BE2C (cell line): ENCODE measurements around the gene ZNF839.

Experiments used
- DNase-seq: peaks from one replicate; pipeline ENCODE4 v3.0.0-alpha.2; 2020
- H3K27me3 ChIP-seq: fragments of 250-450 bp; sonication (Bioruptor Pico); 2 replicates; pipeline ENCODE4 v1.5.1; 2020; ENCODE audit warnings: mild to moderate bottlenecking
- H3K36me3 ChIP-seq: fragments of 250-450 bp; sonication (Bioruptor Pico); 2 replicates; pipeline ENCODE4 v1.5.1; 2020; ENCODE audit warnings: mild to moderate bottlenecking
- H3K4me1 ChIP-seq: fragments of 250-450 bp; sonication (Bioruptor Pico); 2 replicates; pipeline ENCODE4 v1.5.1; 2020
- H3K4me3 ChIP-seq: 2 replicates; pipeline ENCODE4 v1.5.1; 2011; ENCODE audit warnings: low read depth, low read length
- H3K9me3 ChIP-seq: fragments of 250-450 bp; sonication (Bioruptor Pico); 2 replicates; pipeline ENCODE4 v1.5.1; 2020
- TF ChIP-seq, protein P1 (sequence below): IDR thresholded peaks from 2 replicates; pipeline ENCODE4 v1.5.1; 2012; ENCODE audit warnings: mild to moderate bottlenecking, low read depth, low read length

ZNF839 gene

DNA sequence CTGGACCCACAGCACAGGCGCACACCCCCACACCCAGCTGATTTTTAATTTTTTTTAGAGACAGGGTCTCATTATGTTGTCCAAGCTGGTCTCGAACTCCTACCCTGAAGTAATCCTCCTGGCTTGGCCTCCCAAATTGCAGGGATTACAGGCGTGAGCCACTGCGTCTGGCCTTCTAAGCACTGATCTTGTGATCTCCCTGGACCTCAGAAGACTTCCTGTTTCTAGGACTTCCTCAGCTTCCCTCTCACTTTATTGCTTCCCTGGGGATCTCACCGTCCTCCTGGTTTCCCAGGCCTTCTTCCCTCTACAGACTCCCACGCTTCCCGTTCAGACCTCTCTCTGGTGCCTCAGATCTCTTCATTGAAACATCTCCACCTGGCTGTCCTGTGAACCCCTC lies 13.8 kb downstream of the ZNF839 start:
- Histone ChIP-seq H3K36me3 (no peaks in the 10 kb centered on the region), H3K4me1 (no peaks in the 10 kb centered on the region), H3K9me3 (no peaks in the 10 kb centered on the region), H3K27me3 (no peaks in the 10 kb centered on the region), H3K4me3 (no peak overlapping the region)
- TF ChIP-seq, protein P1, sequence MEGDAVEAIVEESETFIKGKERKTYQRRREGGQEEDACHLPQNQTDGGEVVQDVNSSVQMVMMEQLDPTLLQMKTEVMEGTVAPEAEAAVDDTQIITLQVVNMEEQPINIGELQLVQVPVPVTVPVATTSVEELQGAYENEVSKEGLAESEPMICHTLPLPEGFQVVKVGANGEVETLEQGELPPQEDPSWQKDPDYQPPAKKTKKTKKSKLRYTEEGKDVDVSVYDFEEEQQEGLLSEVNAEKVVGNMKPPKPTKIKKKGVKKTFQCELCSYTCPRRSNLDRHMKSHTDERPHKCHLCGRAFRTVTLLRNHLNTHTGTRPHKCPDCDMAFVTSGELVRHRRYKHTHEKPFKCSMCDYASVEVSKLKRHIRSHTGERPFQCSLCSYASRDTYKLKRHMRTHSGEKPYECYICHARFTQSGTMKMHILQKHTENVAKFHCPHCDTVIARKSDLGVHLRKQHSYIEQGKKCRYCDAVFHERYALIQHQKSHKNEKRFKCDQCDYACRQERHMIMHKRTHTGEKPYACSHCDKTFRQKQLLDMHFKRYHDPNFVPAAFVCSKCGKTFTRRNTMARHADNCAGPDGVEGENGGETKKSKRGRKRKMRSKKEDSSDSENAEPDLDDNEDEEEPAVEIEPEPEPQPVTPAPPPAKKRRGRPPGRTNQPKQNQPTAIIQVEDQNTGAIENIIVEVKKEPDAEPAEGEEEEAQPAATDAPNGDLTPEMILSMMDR, result no peak
- no peak for DNase-seq

- Histone ChIP-seq H3K9me3 (no peaks in the 10 kb centered on the region), H3K36me3 (0 out of 2 replicates have a peak, but pooled peaks cover 2% of the 10 kb centered on the region), H3K4me1 (no peaks in the 10 kb centered on the region), H3K4me3 (no peak overlapping the region), H3K27me3 (no peaks in the 10 kb centered on the region)
- no peak for DNase-seq
- TF ChIP-seq, protein P1, result no peak
Measured at GRCh38 chr14:102333795-102334705, 14.5 kb downstream of the ZNF839 start.

DNA sequence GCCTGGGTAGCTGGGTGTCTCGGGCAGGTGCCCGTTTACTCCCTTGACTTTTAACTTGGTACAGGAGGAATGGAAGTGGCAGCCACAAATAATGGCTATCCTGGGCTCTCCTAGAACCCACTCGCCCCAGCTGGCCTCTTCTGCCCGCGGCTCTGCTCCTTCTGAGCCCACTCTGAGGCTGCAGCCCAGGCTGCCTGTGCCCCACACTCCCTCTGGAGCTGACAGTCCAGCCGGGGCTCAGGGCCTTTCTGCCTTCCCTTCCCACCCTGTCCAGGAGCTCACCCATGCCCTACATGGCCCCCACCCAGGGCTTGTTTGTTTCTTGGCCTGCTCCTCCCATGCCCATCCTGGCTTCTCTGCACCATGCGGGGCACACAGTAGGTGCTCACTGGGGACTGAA lies 15.6 kb downstream of the ZNF839 start:
- TF ChIP-seq, protein P1, result no peak
- Histone ChIP-seq H3K27me3 (no peaks in the 10 kb centered on the region), H3K4me3 (no peak overlapping the region), H3K36me3 (0 out of 2 replicates have a peak, but pooled peaks cover 2% of the 10 kb centered on the region), H3K9me3 (no peaks in the 10 kb centered on the region), H3K4me1 (no peaks in the 10 kb centered on the region)
- DNase-seq, result no peak

- DNase-seq, result no peak
- TF ChIP-seq, protein P1, result no peak; the same call in 1 of the 2 replicates
- H3K9me3 ChIP-seq, result no peaks in the 10 kb centered on the region
- H3K4me3 ChIP-seq, result no peak overlapping the region
- no peaks in the 10 kb centered on the region for H3K4me1 ChIP-seq
- peaks cover 15% of the 10 kb centered on the region for H3K36me3 ChIP-seq
- H3K27me3 ChIP-seq, result no peaks in the 10 kb centered on the region
Measured at GRCh38 chr14:102338724-102339123, 19.2 kb downstream of the ZNF839 start.

GRCh38 chr14:102341566-102341965 lies 22.0 kb downstream of the ZNF839 start:
- no peak for DNase-seq
- Histone ChIP-seq H3K4me3 (no peak overlapping the region), H3K36me3 (peaks cover 34% of the 10 kb centered on the region), H3K27me3 (no peaks in the 10 kb centered on the region), H3K4me1 (no peaks in the 10 kb centered on the region), H3K9me3 (no peaks in the 10 kb centered on the region)
- TF ChIP-seq, protein P1, result no peak

GRCh38 chr14:102342238-102342637 lies 22.7 kb downstream of the ZNF839 start:
- H3K4me3 ChIP-seq, result no peak overlapping the region
- H3K27me3 ChIP-seq, result no peaks in the 10 kb centered on the region
- H3K4me1 ChIP-seq, result no peaks in the 10 kb centered on the region
- H3K9me3 ChIP-seq, result no peaks in the 10 kb centered on the region
- TF ChIP-seq, protein P1, result no peak
- H3K36me3 ChIP-seq, result peaks cover 39% of the 10 kb centered on the region
- DNase-seq, result no peak
